ENCODE results near the gene RAB26. TPM values are rescaled to one million over a fixed set of nuclear protein-coding genes. Genes with fewer than 3 reads are reported as not detected.
A peak's percentile ranks its signal among the peaks of the same experiment; 100 is the strongest.

The RAB26 gene
- total and polyA plus RNA-seq, 4 donors: 1.9 to 3.9 (median 3.0) TPM

- peak; percentile 96 for DNase-seq (ENCODE audit: low spot score)
- Histone ChIP-seq H3K27ac (ENCODE audit: low read depth in 1 of 2, low read length in 2 of 2) (peak within 1 kb of the TSS; percentile 78 to 94), H3K9ac (ENCODE audit: low read depth in 1 of 2, low read length in 2 of 2) (peak within 1 kb of the TSS; percentile 88 to 100), H3K27me3 (ENCODE audit: control insufficient read depth in 4 of 4, insufficient read depth in 4 of 4, low read length in 3 of 4) (no peaks in the 10 kb centered on the region), H3K4me3 (ENCODE audit: low read depth in 1 of 3, low read length in 3 of 3) (peak within 1 kb of the TSS; percentile 78 to 99 (median 95)), H3K9me3 (ENCODE audit: control insufficient read depth in 4 of 4, low read length in 3 of 4) (no peaks in the 10 kb centered on the region), H3K36me3 (ENCODE audit: control insufficient read depth in 4 of 4, insufficient read depth in 3 of 4, low read depth in 1 of 4, low read length in 3 of 4) (peaks cover 0 to 5% (median under 1%) of the 10 kb centered on the region in 4 donors), H3K4me1 (ENCODE audit: control insufficient read depth in 4 of 4, insufficient read depth in 4 of 4, low read length in 3 of 4) (peaks cover 26 to 90% (median 72%) of the 10 kb centered on the region in 4 donors)
- no peak for TF ChIP-seq FOXA2 (IDR thresholded peaks at IDR 0.05)
- TF ChIP-seq RAD21 (IDR thresholded peaks at IDR 0.05): no peak
- TF ChIP-seq NR2F2 (IDR thresholded peaks at IDR 0.05): peak; percentile 60
- TF ChIP-seq, protein P1, sequence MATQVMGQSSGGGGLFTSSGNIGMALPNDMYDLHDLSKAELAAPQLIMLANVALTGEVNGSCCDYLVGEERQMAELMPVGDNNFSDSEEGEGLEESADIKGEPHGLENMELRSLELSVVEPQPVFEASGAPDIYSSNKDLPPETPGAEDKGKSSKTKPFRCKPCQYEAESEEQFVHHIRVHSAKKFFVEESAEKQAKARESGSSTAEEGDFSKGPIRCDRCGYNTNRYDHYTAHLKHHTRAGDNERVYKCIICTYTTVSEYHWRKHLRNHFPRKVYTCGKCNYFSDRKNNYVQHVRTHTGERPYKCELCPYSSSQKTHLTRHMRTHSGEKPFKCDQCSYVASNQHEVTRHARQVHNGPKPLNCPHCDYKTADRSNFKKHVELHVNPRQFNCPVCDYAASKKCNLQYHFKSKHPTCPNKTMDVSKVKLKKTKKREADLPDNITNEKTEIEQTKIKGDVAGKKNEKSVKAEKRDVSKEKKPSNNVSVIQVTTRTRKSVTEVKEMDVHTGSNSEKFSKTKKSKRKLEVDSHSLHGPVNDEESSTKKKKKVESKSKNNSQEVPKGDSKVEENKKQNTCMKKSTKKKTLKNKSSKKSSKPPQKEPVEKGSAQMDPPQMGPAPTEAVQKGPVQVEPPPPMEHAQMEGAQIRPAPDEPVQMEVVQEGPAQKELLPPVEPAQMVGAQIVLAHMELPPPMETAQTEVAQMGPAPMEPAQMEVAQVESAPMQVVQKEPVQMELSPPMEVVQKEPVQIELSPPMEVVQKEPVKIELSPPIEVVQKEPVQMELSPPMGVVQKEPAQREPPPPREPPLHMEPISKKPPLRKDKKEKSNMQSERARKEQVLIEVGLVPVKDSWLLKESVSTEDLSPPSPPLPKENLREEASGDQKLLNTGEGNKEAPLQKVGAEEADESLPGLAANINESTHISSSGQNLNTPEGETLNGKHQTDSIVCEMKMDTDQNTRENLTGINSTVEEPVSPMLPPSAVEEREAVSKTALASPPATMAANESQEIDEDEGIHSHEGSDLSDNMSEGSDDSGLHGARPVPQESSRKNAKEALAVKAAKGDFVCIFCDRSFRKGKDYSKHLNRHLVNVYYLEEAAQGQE (IDR thresholded peaks at IDR 0.05): peak; percentile 97
- TF ChIP-seq YY1 (IDR thresholded peaks at IDR 0.05): peak; percentile 69
- TF ChIP-seq GABPA (IDR thresholded peaks at IDR 0.05 in 1 of 2, conservative IDR thresholded peaks at IDR 0.05 in 1 of 2): peak; percentile 85 to 94
- TF ChIP-seq HNF4G (IDR thresholded peaks at IDR 0.05): peak; percentile 45
- peak; percentile 100 for TF ChIP-seq TAF1 (conservative IDR thresholded peaks at IDR 0.05)
- TF ChIP-seq, protein P2, sequence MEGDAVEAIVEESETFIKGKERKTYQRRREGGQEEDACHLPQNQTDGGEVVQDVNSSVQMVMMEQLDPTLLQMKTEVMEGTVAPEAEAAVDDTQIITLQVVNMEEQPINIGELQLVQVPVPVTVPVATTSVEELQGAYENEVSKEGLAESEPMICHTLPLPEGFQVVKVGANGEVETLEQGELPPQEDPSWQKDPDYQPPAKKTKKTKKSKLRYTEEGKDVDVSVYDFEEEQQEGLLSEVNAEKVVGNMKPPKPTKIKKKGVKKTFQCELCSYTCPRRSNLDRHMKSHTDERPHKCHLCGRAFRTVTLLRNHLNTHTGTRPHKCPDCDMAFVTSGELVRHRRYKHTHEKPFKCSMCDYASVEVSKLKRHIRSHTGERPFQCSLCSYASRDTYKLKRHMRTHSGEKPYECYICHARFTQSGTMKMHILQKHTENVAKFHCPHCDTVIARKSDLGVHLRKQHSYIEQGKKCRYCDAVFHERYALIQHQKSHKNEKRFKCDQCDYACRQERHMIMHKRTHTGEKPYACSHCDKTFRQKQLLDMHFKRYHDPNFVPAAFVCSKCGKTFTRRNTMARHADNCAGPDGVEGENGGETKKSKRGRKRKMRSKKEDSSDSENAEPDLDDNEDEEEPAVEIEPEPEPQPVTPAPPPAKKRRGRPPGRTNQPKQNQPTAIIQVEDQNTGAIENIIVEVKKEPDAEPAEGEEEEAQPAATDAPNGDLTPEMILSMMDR (IDR thresholded peaks at IDR 0.05; ENCODE audit: low read depth, low read length, missing input control): no peak
- TF ChIP-seq EGR1 (IDR thresholded peaks at IDR 0.05; ENCODE audit: low read depth in 2 of 2): peak in 1 of 2 donors; percentile 49
- TF ChIP-seq, protein P3, sequence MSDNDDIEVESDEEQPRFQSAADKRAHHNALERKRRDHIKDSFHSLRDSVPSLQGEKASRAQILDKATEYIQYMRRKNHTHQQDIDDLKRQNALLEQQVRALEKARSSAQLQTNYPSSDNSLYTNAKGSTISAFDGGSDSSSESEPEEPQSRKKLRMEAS (IDR thresholded peaks at IDR 0.05): peak; percentile 94
- TF ChIP-seq HNF4A (conservative IDR thresholded peaks at IDR 0.05): peak in 1 of 2 donors; percentile 34
- TF ChIP-seq JUND (IDR thresholded peaks at IDR 0.05): peak in 1 of 2 donors; percentile 13
- TF ChIP-seq ZBTB33 (IDR thresholded peaks at IDR 0.05): peak; percentile 59
- peak; percentile 93 for TF ChIP-seq SP1 (IDR thresholded peaks at IDR 0.05)
- peak; percentile 38 to 47 for TF ChIP-seq RXRA (IDR thresholded peaks at IDR 0.05)
- no peak for TF ChIP-seq ATF3 (IDR thresholded peaks at IDR 0.05)
- TF ChIP-seq FOXA1 (IDR thresholded peaks at IDR 0.05): no peak
- under 1% methylated on average over 94 of the region's 94 CpGs for WGBS
Measured at GRCh38 chr16:2155091-2155950, 6.9 kb downstream of the RAB26 start, which contains the start of gene TRAF7. TSS of gene TRAF7 (plus strand) at chr16:2155782. CDS start at chr16:2163921, 8,139 bp downstream.

Data from liver (tissue), 9 donors.